ENCODE measurements around the gene CTIF.
"Not testable (repeated sequence)": the region's sequence is repeated elsewhere in the genome, so short reads cannot be mapped to it uniquely, and the experiment has no call there.

The CTIF gene

GRCh38 chr18:48870926-48871325 is 332.1 kb downstream of the CTIF start:
- DNase-seq (ENCODE audit: insufficient read length, low spot score); FAIRE-seq: not testable (repeated sequence)

DNA sequence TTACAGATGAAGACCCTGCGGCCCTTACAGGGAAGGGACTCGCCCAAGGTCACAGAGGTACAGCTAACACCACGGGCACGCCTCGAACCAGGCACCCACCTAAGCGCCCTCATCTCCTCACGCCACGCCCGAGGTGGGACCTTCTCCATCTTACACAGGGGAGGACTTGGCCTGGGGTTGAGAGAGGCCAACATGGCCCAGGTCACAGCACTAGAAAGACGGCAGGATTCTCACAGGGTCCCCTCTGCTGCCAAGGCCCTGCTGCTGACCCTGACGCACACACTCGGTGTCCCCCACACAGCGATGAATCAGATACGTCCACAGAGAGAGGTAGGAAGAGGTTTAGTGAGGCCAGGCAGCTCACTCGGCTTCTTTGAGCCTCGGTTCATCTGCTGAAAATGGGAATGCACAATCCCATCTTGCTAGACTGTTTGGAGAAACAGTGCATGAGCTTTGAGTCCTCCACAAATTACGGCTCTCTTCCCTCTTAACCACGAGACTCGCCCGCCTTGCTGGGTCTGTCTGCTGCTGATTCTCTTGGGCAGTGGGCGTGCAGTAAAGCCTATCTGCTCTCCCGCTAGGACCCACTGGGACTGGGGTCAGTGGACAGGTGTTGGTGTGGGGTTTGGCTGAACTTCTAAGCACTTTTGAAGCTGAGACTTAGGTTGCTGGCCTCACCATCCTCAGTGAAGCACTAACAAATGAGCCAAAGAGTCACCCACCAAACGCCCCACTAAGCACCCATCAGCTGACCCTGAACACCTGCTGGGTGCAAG is 332.7 kb downstream of the CTIF start:
- DNase-seq (ENCODE audit: insufficient read length, low spot score) (no peak), FAIRE-seq (no peak)

- DNase-seq (ENCODE audit: insufficient read length, low spot score) (no peak), FAIRE-seq (no peak)
Observed at GRCh38 chr18:48872234-48873145, 333.7 kb downstream of the CTIF start.

DNA sequence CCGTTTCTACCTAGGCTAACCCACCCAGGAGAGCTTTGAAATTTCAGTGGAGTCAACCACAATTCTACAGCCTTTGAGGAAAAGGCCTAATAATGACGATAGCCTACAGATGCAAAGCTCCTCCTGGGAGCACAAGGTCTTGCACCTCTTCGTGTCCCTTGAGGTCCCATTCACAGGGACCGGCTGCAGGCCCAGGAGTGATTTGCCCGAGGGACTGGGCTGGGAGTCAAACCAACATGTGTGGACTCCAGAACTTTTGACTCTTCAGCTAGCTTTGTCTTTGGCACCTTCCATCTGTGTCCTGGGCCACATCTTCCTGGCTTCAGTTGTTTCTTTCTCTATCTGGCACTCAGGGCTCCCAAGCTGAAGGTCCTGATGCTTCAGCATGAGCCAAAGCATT is 335.4 kb downstream of the CTIF start:
- no peak for FAIRE-seq
- no peak for DNase-seq (ENCODE audit: insufficient read length, low spot score)

GRCh38 chr18:48874701-48875162 is 335.9 kb downstream of the CTIF start:
- DNase-seq (ENCODE audit: insufficient read length, low spot score) = no peak
- FAIRE-seq = no peak

DNA sequence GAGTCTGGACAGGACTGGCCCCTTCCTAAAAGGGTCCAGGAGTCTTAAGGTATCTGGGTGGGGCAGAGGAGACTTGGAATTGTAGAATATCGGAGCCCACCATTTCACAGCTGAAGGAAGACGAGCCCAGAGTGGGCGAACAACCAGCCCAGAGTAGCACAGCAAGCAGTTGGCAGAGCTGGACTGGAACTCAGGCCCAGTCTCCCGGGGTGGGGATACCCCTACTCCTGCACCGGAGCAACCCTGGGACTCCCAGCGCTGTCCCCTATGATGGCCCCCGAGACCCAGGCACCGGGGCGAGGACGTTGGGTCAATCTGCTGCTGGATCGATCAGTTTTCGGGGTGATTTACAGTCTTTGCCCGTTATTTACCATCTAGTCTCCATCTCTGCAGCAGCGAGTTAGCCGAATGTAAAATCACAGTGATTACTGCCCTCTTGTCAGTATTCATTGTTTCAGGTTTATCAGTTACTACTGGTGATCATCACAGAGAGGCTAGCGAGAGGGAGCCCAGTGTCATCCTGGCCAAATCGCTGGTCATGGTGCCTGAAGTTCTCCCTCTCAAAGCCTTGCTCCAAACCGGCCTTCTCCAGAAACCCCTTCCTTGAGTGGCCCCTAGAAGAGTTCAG is 336.6 kb downstream of the CTIF start:
- FAIRE-seq = no peak
- DNase-seq (ENCODE audit: insufficient read length, low spot score) = no peak

DNA sequence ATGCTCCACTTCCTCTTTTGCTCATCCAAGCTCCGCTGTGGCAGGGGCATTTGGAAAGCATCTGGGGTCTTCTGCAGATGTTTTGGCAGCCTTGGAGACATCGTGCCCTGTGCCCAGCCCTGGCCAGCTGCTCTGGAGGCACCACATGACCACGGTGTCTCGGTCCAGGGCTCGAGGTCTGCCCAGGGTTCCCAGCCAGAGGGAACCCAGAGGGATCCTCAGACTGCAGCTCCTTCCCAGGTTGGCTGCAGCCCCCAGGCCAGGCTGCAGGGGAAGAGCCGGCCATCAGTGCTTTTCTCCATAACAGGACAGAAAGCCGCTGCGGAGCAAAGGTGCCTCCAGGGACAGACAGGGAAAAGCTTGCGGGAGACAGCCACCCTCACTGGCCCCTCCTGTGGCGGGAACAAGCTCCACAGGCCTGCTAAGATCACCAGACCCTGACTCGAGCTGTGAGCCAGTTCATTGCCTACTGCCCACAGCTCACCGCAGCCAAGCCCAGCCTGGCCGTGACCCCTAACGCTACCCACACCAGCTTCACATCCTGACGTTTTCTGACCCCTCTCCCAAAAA is 337.2 kb downstream of the CTIF start:
- DNase-seq (ENCODE audit: insufficient read length, low spot score) = no peak
- no peak for FAIRE-seq

- DNase-seq (ENCODE audit: insufficient read length, low spot score) = no peak
- no peak for FAIRE-seq
Observed at GRCh38 chr18:48876590-48876989, 337.8 kb downstream of the CTIF start.

- FAIRE-seq = no peak
Observed at GRCh38 chr18:48877941-48878340, 339.1 kb downstream of the CTIF start.

DNA sequence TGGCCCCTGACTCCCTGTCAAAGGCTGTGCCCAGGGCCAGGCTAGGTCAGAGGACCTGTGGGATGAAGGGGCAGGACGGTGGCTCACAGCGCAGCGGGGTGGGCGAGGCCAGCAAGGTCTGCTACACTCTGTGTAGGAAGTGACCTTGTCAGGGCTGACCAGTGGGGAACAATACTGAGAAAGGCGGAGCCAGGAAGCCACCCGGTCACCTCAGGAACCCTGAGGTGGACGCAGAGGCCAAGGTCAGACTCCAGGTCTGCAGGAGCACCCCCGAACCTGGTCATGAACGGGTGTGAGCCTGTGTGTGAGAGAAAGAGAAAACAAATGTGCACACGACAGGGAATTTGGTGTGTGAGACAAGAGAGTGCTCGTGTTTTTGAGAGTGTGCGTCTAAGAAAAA is 339.6 kb downstream of the CTIF start:
- no peak for FAIRE-seq

More at GRCh38 chr18:48877941-48878340, 339.1 kb downstream of the CTIF start:
- no peak for DNase-seq (ENCODE audit: insufficient read length, low spot score)

DNA sequence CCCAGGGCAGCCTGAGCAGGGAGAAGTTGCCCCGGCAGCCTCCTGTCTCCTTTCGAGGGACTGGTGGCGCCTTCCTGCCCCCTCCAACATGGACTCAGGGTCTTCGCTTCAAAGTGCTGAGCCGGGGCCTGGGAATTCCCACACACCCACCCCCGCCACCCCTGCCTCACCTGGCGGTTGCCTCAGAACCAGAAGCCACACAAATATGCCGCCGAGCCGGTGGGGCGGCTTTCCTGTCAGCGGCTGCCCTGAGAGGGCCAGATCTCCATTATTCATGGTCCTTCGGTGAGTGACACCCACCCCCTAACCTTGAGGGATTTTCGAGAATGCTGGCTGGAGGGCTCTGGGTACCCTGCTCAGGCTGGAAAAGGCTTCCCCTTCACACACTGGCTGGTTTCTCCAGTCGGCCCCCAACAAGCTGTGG is 340.2 kb downstream of the CTIF start:
- no peak for DNase-seq (ENCODE audit: insufficient read length, low spot score)
- no peak for FAIRE-seq

More for the DNA sequence above, 339.6 kb downstream of the CTIF start:
- DNase-seq (ENCODE audit: insufficient read length, low spot score) = no peak

DNA sequence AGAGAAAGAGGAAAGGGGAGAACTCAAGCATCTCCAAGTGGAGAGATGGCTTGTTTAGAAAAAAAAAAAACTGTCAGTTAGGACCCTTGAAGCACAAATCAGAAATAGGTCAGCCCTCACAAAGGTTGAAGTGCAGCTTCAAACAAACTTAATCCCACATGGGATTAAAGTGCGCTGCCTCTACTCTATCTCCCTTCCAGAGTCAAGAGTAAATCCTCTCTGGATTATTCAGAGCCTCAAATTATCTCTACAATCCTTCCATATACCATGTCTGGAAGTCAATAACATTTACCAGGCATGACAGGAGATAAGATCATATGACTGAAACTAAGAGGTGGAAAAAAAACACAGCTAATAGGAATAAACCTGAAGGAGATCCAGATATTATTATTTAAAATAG is 342.1 kb downstream of the CTIF start:
- FAIRE-seq = no peak
- no peak for DNase-seq (ENCODE audit: insufficient read length, low spot score)

DNA sequence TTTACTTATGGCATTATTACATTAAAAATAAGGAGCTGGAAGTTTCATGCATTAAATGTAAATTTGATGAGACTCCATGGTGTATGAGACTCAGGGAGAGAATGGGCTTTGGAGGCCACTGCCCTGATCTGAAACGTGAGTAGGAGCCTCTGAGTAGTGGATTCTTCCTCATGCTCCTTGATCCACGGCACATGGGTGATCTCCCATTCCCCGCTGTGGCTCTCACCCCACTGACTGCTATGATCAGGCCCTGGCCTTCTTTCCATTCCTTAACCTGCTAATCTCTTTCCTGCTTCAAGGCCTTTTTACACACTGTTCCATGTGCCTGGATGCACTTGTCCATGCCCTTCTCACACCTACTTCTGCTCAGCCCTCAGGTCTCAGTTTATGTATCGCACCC is 343.5 kb downstream of the CTIF start:
- DNase-seq (ENCODE audit: insufficient read length, low spot score) (no peak), FAIRE-seq (no peak)

DNA sequence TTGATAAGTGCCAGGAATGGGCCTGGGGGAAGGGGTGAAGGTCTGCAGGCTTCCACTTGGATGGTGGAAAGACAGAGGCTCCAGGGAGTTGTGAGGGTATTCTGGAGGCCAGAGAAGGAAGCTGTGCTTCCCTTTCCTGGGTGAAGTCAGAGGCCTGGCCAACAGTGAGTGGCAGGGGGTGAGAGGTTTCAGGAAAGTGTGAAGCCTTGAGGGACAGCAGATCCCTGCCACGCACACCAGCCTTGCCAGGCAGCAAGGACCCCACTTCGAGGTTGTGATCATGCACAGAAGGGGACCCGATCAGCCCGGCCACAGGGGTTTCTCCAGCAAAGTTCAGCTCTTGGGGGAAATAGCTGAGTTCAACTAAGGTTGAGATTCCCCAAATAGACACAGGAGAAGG is 345.5 kb downstream of the CTIF start:
- FAIRE-seq (no peak), DNase-seq (ENCODE audit: insufficient read length, low spot score) (no peak)

- DNase-seq (ENCODE audit: insufficient read length, low spot score) = no peak
- FAIRE-seq = no peak
Observed at GRCh38 chr18:48884771-48885170, 345.9 kb downstream of the CTIF start.

DNA sequence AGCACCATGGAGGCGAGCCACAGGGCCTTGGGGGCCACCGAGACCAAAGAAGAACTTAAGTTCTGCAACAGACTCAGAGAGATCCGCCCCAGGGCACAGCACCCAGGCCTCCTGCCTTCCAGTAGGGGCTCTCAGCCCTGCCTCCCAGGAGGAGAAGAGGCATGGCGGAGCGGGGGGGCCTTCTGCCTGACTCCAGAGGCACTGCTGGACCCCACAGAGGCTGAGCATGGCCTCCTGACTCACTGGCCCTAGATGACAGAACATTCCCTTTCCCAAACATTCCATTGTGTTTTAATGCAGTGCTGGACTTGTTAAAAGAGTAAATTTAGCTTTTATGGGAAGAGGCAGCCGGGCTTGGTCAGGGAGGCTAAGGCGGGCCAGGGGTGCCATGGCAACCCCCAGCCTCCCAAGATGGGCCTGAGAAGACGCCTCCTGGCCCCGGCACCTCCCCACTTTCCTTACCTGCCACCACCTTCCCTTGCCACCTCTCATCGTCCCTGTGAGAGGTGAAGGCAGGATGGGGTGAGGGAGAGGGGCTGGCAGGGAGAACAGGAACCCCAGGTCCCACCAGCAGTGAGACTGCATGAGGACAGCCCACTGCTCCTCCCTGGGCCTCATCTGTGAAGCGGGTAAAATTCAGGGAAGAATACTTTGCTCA is 346.6 kb downstream of the CTIF start:
- DNase-seq (ENCODE audit: insufficient read length, low spot score) = no peak
- no peak for FAIRE-seq

- no peak for DNase-seq (ENCODE audit: insufficient read length, low spot score)
- no peak for FAIRE-seq
Observed at GRCh38 chr18:48885924-48886400, 347.1 kb downstream of the CTIF start.

DNA sequence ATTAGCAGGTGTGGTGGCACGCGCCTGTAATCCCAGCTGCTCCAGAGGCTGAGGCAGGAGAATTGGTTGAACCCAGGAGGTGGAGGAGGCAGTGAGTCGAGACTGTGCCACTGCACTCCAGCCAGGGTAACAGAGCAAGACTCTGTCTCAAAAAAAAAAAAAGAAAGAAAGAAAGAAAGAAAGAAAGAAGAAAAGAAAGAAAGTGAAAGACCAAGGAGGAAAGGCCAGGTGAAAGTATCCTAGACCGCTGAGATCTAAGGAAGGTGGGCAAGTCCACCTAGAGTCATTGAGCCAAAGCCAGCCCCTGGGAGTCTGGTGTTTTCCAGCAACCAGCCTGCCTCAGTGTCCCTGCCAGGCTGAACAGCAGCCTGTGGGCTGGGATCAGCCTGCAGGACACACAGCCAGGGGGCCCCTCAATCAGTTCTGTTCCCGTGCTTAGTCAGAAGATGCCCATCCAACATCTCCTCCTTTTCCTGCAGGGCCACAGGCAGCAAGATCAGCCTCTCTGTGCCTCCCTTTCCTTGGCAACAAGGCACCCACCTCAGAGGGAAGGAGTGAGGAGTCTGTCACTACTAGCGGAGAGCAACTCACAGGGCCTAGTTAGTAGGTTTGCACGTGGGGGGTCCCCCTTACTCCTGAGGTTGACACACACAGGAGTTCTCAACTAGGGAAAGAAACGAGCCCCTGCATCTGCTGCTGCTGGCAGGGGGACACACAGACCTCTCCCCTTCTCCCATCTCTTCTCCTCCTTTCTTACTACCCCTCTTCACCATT is 347.9 kb downstream of the CTIF start:
- no peak for FAIRE-seq

DNA sequence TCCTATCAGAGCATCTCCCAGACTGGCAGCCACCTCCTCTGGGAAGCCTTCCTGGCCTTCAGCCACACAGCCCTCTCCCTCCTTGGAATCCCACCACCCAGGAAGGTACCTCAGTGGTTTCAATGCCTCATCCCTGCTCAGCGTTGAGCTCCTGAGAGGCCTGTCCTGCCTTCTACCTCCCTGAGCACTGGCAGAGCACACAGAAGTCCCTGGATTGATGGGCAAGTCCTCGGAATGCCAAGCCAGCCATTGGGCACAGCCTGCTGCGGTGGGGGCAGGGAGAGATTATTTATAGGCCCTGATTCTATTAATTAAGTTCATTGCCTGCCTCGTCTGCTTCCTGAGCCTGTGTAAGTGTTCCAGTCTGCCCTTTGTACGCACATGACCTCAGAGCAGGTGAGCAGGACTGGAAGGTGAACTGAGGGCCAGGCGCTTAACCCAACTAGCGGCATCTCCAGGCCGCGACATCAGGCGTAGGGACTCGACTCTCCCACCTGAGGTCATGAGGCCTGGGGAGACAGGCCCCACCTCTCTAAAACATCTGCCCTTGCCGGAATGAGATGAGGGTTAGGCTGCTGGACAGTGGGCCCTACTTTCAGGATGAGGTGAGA is 348.6 kb downstream of the CTIF start:
- FAIRE-seq (no peak), DNase-seq (ENCODE audit: insufficient read length, low spot score) (no peak)

More for the DNA sequence above, 347.9 kb downstream of the CTIF start:
- DNase-seq (ENCODE audit: insufficient read length, low spot score) = no peak

Measured in HTR-8/SVneo (cell line).